ENCODE data around the gene RARA.

RARA gene

DNA sequence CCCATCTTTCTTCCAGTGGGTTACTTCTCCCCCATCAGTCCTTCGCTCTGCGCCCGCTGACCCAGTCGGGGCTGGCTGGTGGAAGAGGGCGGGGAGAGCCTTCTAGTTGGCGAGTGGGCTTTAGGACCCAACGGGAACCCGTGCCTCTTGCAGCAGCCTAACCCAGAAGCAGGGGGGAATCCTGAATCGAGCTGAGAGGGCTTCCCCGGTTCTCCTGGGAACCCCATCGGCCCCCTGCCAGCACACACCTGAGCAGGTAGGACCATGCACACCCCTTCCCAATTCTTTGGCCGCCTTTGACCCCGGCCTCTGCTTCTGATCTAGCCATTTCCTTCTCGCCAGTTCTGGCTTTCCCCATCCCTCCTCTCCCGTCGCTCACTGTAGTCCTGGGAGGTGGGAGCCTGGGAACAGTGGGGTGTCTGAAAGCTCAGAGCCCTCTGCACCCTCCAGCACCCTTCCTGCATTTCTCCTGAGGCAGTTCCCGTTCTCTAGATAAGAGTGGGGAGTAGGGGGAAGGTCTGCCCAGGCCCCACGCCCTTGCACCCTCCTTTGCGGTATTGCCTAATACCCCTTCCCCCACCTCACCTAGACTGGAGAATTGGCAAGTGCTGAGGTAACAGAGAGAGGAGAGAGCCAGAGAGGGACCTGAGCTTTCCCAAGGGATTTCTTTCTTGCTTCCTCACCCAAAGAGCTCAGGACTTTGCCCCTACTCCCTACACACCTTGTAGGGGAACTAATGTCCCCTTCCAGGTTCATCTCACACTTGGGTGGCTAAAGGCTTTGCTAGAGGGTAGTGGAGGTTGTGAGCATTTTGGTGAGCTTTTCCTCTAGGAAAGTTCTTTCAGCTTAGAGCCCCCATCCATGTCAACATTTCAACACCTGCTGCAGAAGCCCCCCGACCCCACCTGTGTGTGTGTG, at the start of gene RARA:
TSS of gene RARA (plus strand) at position 150 of the 918 bp plus-strand sequence. CDS start 22,039 bp downstream, outside the sequence.
- Histone ChIP-seq H3K9ac (ENCODE audit: low read length in 5 of 5) (peak within 1 kb of the TSS; percentile 5 to 72 (median 68)), H3K27ac (ENCODE audit: low read depth, low read length) (peak within 1 kb of the TSS; percentile 93), H3K4me1 (ENCODE audit: control insufficient read depth in 5 of 5, insufficient read depth in 5 of 5, low read length in 5 of 5) (peaks cover 50 to 86% (median 81%) of the 10 kb centered on the region in 5 donors), H3K36me3 (ENCODE audit: control insufficient read depth in 5 of 5, insufficient read depth in 5 of 5, low read length in 5 of 5) (no peaks in the 10 kb centered on the region), H3K4me3 (ENCODE audit: low read depth in 1 of 5, low read length in 5 of 5) (peak within 1 kb of the TSS; percentile 63 to 78 (median 64)), H3K27me3 (ENCODE audit: control insufficient read depth in 5 of 5, insufficient read depth in 4 of 5, low read length in 5 of 5) (no peaks in the 10 kb centered on the region), H3K9me3 (ENCODE audit: control insufficient read depth in 5 of 5, low read length in 5 of 5) (no peaks in the 10 kb centered on the region)

DNA sequence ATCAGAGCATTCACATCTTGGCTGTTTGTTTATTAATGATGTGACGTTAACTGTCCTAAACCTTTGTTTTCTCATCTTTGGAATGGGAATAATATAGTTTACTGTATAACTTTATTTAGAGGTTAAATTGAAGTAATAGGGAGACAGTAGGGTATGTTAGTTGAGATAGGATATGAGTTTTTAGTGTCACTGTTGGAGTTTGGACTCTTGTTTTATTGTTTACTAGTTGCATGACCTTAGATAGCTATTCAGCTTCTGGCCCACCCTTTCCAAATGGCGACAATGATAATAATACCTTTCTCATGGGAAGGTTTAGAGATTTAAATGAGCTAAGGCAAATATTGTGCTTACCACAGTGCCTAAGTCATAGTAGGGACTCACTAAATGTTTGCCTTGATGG, 49.5 kb upstream of the RARA start:
- no peaks in the 10 kb centered on the region for H3K4me1 ChIP-seq (ENCODE audit: control insufficient read depth in 5 of 5, insufficient read depth in 5 of 5, low read length in 5 of 5)
- no peaks in the 10 kb centered on the region for H3K27me3 ChIP-seq (ENCODE audit: control insufficient read depth in 5 of 5, insufficient read depth in 4 of 5, low read length in 5 of 5)
- no peak overlapping the region for H3K4me3 ChIP-seq (ENCODE audit: low read depth in 1 of 5, low read length in 5 of 5)
- H3K9me3 ChIP-seq (ENCODE audit: control insufficient read depth in 5 of 5, low read length in 5 of 5) = no peaks in the 10 kb centered on the region
- no peak overlapping the region for H3K9ac ChIP-seq (ENCODE audit: low read length in 5 of 5)
- H3K36me3 ChIP-seq (ENCODE audit: control insufficient read depth in 5 of 5, insufficient read depth in 5 of 5, low read length in 5 of 5) = peaks cover 18 to 63% (median 50%) of the 10 kb centered on the region in 5 donors
- H3K27ac ChIP-seq (ENCODE audit: low read depth, low read length) = no peak overlapping the region

DNA sequence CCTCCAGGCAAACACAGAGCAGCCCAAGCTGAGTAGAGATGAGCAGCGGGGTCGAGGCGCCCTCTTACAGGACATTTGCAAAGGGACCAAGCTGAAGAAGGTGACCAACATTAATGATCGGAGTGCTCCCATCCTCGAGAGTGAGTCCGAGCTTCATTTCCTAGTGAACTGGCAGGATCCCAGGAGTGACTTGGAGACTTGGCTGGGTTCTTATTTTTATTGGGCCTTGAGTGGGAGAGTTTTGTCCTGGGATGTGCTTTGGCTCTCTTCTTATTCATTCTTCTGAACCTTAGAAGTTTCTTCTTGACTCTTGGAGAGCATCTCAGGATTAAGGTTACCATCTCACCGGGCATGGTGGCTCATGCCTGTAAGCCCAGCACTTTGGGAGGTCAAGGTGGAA, 48.5 kb upstream of the RARA start:
- Histone ChIP-seq H3K4me3 (ENCODE audit: low read depth in 1 of 5, low read length in 5 of 5) (no peak overlapping the region), H3K36me3 (ENCODE audit: control insufficient read depth in 5 of 5, insufficient read depth in 5 of 5, low read length in 5 of 5) (peaks cover 22 to 73% (median 60%) of the 10 kb centered on the region in 5 donors), H3K27me3 (ENCODE audit: control insufficient read depth in 5 of 5, insufficient read depth in 4 of 5, low read length in 5 of 5) (no peaks in the 10 kb centered on the region), H3K9ac (ENCODE audit: low read length in 5 of 5) (no peak overlapping the region), H3K4me1 (ENCODE audit: control insufficient read depth in 5 of 5, insufficient read depth in 5 of 5, low read length in 5 of 5) (no peaks in the 10 kb centered on the region), H3K9me3 (ENCODE audit: control insufficient read depth in 5 of 5, low read length in 5 of 5) (no peaks in the 10 kb centered on the region), H3K27ac (ENCODE audit: low read depth, low read length) (no peak overlapping the region)

DNA sequence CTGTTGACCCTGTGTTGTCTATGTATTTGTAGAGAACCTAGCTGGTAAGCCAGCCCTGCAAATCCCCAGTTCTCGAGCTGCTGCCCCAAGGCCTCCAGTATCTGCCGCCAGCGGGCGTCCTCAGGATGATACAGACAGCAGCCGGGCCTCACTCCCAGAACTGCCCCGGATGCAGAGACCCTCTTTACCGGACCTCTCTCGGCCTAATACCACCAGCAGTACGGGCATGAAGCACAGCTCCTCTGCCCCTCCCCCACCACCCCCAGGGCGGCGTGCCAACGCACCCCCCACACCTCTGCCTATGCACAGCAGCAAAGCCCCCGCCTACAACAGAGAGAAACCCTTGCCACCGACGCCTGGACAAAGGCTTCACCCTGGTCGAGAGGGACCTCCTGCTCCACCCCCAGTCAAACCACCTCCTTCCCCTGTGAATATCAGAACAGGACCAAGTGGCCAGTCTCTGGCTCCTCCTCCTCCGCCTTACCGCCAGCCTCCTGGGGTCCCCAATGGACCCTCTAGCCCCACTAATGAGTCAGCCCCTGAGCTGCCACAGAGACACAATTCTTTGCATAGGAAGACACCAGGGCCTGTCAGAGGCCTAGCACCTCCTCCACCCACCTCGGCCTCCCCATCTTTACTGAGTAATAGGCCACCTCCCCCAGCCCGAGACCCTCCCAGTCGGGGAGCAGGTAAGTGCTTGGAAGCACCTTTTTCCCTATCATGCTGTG, 44.4 kb upstream of the RARA start:
- no peak overlapping the region for H3K9ac ChIP-seq (ENCODE audit: low read length in 5 of 5)
- peaks cover 24 to 74% (median 60%) of the 10 kb centered on the region in 5 donors for H3K36me3 ChIP-seq (ENCODE audit: control insufficient read depth in 5 of 5, insufficient read depth in 5 of 5, low read length in 5 of 5)
- no peak overlapping the region for H3K27ac ChIP-seq (ENCODE audit: low read depth, low read length)

DNA sequence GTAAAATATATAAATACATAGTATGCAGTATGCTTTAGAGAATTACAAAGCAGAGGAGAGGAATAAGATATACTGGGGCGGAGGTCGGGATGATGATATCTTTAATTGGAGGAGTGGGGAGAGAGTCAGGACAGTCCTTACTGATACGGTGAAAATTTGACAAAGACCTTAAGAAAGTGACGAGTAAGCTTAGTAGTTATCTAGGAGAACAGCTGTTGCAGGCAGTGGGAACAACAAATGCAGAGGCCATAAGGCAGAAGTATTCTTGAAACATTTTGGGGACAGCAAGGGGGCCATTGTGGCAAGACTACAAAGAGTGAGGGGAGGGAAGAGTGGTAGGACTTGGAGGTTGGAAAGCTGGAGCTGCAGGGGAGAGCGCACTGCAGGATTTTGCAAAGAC, 43.6 kb upstream of the RARA start:
- Histone ChIP-seq H3K4me3 (ENCODE audit: low read depth in 1 of 5, low read length in 5 of 5) (no peak overlapping the region), H3K9ac (ENCODE audit: low read length in 5 of 5) (no peak overlapping the region), H3K4me1 (ENCODE audit: control insufficient read depth in 5 of 5, insufficient read depth in 5 of 5, low read length in 5 of 5) (no peaks in the 10 kb centered on the region), H3K36me3 (ENCODE audit: control insufficient read depth in 5 of 5, insufficient read depth in 5 of 5, low read length in 5 of 5) (peaks cover 22 to 68% (median 56%) of the 10 kb centered on the region in 5 donors), H3K9me3 (ENCODE audit: control insufficient read depth in 5 of 5, low read length in 5 of 5) (no peaks in the 10 kb centered on the region), H3K27me3 (ENCODE audit: control insufficient read depth in 5 of 5, insufficient read depth in 4 of 5, low read length in 5 of 5) (no peaks in the 10 kb centered on the region), H3K27ac (ENCODE audit: low read depth, low read length) (no peak overlapping the region)

More for the DNA sequence above, 44.4 kb upstream of the RARA start:
- H3K9me3 ChIP-seq (ENCODE audit: control insufficient read depth in 5 of 5, low read length in 5 of 5) = no peaks in the 10 kb centered on the region
- no peak overlapping the region for H3K4me3 ChIP-seq (ENCODE audit: low read depth in 1 of 5, low read length in 5 of 5)
- H3K4me1 ChIP-seq (ENCODE audit: control insufficient read depth in 5 of 5, insufficient read depth in 5 of 5, low read length in 5 of 5) = no peaks in the 10 kb centered on the region
- no peaks in the 10 kb centered on the region for H3K27me3 ChIP-seq (ENCODE audit: control insufficient read depth in 5 of 5, insufficient read depth in 4 of 5, low read length in 5 of 5)

DNA sequence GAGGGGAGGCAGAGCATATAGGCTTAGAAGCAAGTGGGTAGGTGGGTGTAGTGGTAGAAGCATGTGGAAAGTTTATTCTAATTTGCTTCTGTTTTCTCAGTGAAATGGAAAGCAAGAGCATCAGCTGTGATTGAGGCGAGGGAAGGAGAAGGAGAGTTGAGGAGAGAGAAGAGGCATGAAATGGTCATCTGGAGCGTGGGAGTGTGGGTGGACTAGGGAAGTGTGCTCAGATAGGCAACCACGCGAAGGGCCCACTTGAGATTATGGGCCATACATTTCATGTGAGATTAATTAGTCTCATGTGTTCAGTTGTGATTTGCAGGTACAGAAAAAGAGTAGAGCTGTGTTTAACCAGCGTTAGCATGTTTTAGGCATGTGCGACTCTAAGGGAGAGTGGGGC, 42.1 kb upstream of the RARA start:
- Histone ChIP-seq H3K4me3 (ENCODE audit: low read depth in 1 of 5, low read length in 5 of 5) (no peak overlapping the region), H3K27ac (ENCODE audit: low read depth, low read length) (no peak overlapping the region), H3K9ac (ENCODE audit: low read length in 5 of 5) (no peak overlapping the region), H3K9me3 (ENCODE audit: control insufficient read depth in 5 of 5, low read length in 5 of 5) (no peaks in the 10 kb centered on the region), H3K27me3 (ENCODE audit: control insufficient read depth in 5 of 5, insufficient read depth in 4 of 5, low read length in 5 of 5) (no peaks in the 10 kb centered on the region), H3K4me1 (ENCODE audit: control insufficient read depth in 5 of 5, insufficient read depth in 5 of 5, low read length in 5 of 5) (no peaks in the 10 kb centered on the region), H3K36me3 (ENCODE audit: control insufficient read depth in 5 of 5, insufficient read depth in 5 of 5, low read length in 5 of 5) (peaks cover 22 to 66% (median 58%) of the 10 kb centered on the region in 5 donors)

DNA sequence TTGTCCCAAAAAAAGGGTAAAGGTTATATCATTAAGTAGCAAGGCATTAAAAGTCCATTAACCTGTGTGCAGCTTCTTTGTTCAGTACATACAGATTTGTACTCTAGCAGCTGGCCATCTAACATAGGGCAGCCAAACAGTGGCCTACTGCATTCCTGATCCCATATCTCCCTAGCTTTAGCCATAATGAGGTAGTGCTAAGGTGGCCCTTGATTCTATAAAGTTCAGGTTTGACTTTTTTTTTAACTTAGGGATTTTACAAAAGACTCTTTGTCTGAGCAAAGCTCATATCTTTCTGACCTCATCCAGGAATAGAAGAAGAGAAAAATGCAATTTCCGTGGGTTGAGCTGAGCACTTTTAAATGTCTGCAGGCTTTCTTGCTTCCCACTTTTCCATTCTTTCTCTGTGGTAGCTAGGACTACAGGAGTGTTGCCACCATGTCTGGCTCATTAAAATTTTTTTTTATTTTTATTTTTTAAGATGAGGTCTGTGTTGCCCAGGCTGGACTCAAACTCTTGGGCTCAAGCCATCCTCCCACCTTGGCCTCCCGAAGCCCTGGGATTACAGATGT, 40.8 kb upstream of the RARA start:
- Histone ChIP-seq H3K4me3 (ENCODE audit: low read depth in 1 of 5, low read length in 5 of 5) (no peak overlapping the region), H3K4me1 (ENCODE audit: control insufficient read depth in 5 of 5, insufficient read depth in 5 of 5, low read length in 5 of 5) (no peaks in the 10 kb centered on the region), H3K9ac (ENCODE audit: low read length in 5 of 5) (no peak overlapping the region), H3K36me3 (ENCODE audit: control insufficient read depth in 5 of 5, insufficient read depth in 5 of 5, low read length in 5 of 5) (peaks cover 24 to 62% (median 55%) of the 10 kb centered on the region in 5 donors), H3K9me3 (ENCODE audit: control insufficient read depth in 5 of 5, low read length in 5 of 5) (no peaks in the 10 kb centered on the region), H3K27ac (ENCODE audit: low read depth, low read length) (no peak overlapping the region), H3K27me3 (ENCODE audit: control insufficient read depth in 5 of 5, insufficient read depth in 4 of 5, low read length in 5 of 5) (no peaks in the 10 kb centered on the region)

DNA sequence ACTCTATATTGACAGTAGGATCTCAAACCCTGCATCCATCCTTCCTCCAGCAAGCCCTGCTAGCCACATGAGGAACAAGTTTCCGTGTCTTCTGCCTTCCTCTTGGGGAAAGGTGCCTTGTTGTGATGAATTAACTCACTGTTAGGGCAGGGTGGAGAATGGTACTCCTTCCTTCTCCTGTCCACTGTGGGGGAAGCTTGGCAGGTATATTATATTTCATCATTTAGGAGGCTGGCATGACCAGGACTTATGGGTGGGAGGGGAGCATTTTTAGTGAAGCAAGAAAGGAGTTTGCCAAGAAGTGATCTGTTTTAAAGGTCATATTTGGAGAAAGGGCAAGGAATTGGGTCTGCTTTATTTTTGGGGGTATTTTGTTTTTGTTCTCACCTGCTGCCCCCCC, 30.6 kb upstream of the RARA start:
- no peak overlapping the region for H3K4me3 ChIP-seq (ENCODE audit: low read depth in 1 of 5, low read length in 5 of 5)
- peaks cover 3 to 76% (median 67%) of the 10 kb centered on the region in 5 donors for H3K36me3 ChIP-seq (ENCODE audit: control insufficient read depth in 5 of 5, insufficient read depth in 5 of 5, low read length in 5 of 5)
- H3K9me3 ChIP-seq (ENCODE audit: control insufficient read depth in 5 of 5, low read length in 5 of 5) = no peaks in the 10 kb centered on the region
- H3K27ac ChIP-seq (ENCODE audit: low read depth, low read length) = no peak overlapping the region
- H3K9ac ChIP-seq (ENCODE audit: low read length in 5 of 5) = no peak overlapping the region
- no peaks in the 10 kb centered on the region for H3K27me3 ChIP-seq (ENCODE audit: control insufficient read depth in 5 of 5, insufficient read depth in 4 of 5, low read length in 5 of 5)
- peaks cover 0 to 11% (median 4%) of the 10 kb centered on the region in 5 donors for H3K4me1 ChIP-seq (ENCODE audit: control insufficient read depth in 5 of 5, insufficient read depth in 5 of 5, low read length in 5 of 5)

DNA sequence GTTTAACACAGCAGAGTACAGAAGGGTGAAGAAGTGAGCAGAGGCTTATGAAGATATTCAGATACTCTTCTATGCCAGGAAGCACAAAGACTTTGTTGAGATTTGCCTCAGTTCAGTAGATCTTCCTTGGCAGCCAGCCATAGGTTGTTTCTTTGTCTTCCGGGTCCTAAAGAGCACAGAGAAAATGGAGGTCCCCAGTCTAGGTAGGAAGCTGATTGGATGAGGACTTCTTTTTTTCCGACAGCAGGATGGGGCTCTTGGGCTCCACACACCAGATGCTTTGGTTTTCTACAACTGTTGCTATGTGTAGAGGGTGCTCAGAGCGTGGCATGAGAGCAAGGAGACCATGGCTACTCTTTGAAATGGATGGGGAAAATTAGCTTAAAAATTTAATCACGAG, 29.6 kb upstream of the RARA start:
- Histone ChIP-seq H3K4me3 (ENCODE audit: low read depth in 1 of 5, low read length in 5 of 5) (no peak overlapping the region), H3K27ac (ENCODE audit: low read depth, low read length) (no peak overlapping the region), H3K9ac (ENCODE audit: low read length in 5 of 5) (no peak overlapping the region), H3K9me3 (ENCODE audit: control insufficient read depth in 5 of 5, low read length in 5 of 5) (no peaks in the 10 kb centered on the region), H3K27me3 (ENCODE audit: control insufficient read depth in 5 of 5, insufficient read depth in 4 of 5, low read length in 5 of 5) (no peaks in the 10 kb centered on the region), H3K4me1 (ENCODE audit: control insufficient read depth in 5 of 5, insufficient read depth in 5 of 5, low read length in 5 of 5) (peaks cover 5 to 14% (median 12%) of the 10 kb centered on the region in 5 donors), H3K36me3 (ENCODE audit: control insufficient read depth in 5 of 5, insufficient read depth in 5 of 5, low read length in 5 of 5) (peaks cover 3 to 69% (median 60%) of the 10 kb centered on the region in 5 donors)
